ENCODE results near the gene ITPKB. TPM values are rescaled to one million over a fixed set of nuclear protein-coding genes. Genes with fewer than 3 reads are reported as not detected.

Gene ITPKB
- total RNA-seq, 4 donors from 2014 or later: 29.7 to 117 (median 44.9) TPM

- no peak overlapping the region for H3K4me3 ChIP-seq
- H3K36me3 ChIP-seq: no peaks in the 10 kb centered on the region
- DNase-seq: no peak
- intact Hi-C loops (cut with DNase I; ENCODE audit: low total_unique reads): no loop called here
- TF ChIP-seq, protein P1, sequence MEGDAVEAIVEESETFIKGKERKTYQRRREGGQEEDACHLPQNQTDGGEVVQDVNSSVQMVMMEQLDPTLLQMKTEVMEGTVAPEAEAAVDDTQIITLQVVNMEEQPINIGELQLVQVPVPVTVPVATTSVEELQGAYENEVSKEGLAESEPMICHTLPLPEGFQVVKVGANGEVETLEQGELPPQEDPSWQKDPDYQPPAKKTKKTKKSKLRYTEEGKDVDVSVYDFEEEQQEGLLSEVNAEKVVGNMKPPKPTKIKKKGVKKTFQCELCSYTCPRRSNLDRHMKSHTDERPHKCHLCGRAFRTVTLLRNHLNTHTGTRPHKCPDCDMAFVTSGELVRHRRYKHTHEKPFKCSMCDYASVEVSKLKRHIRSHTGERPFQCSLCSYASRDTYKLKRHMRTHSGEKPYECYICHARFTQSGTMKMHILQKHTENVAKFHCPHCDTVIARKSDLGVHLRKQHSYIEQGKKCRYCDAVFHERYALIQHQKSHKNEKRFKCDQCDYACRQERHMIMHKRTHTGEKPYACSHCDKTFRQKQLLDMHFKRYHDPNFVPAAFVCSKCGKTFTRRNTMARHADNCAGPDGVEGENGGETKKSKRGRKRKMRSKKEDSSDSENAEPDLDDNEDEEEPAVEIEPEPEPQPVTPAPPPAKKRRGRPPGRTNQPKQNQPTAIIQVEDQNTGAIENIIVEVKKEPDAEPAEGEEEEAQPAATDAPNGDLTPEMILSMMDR (IDR thresholded peaks at IDR 0.05): no peak
- TF ChIP-seq POLR2A (IDR thresholded peaks at IDR 0.05): no peak
- H3K4me1 ChIP-seq: no peaks in the 10 kb centered on the region
- no peaks in the 10 kb centered on the region for H3K9me3 ChIP-seq
- H3K27ac ChIP-seq: no peak overlapping the region
- H3K27me3 ChIP-seq: no peaks in the 10 kb centered on the region
Measured at GRCh38 chr1:226586650-226587422, 152.2 kb downstream of the ITPKB start.

GRCh38 chr1:226586116-226586515, 153.0 kb downstream of the ITPKB start:
- TF ChIP-seq POLR2A (IDR thresholded peaks at IDR 0.05): no peak
- TF ChIP-seq, protein P1 (IDR thresholded peaks at IDR 0.05): no peak
- intact Hi-C loops (cut with DNase I; ENCODE audit: low total_unique reads): no loop called here

GRCh38 chr1:226584164-226584563, 154.9 kb downstream of the ITPKB start:
- Histone ChIP-seq H3K27ac (no peak overlapping the region), H3K36me3 (no peaks in the 10 kb centered on the region), H3K4me3 (no peak overlapping the region), H3K9me3 (no peaks in the 10 kb centered on the region), H3K4me1 (no peaks in the 10 kb centered on the region), H3K27me3 (no peaks in the 10 kb centered on the region)
- TF ChIP-seq POLR2A (IDR thresholded peaks at IDR 0.05): no peak
- TF ChIP-seq, protein P1 (IDR thresholded peaks at IDR 0.05): no peak
- DNase-seq: no peak
- intact Hi-C loops (cut with DNase I; ENCODE audit: low total_unique reads): no loop called here

More at GRCh38 chr1:226586116-226586515, 153.0 kb downstream of the ITPKB start:
- no peak overlapping the region for H3K27ac ChIP-seq
- no peaks in the 10 kb centered on the region for H3K27me3 ChIP-seq
- no peak overlapping the region for H3K4me3 ChIP-seq
- no peaks in the 10 kb centered on the region for H3K36me3 ChIP-seq
- H3K4me1 ChIP-seq: no peaks in the 10 kb centered on the region
- no peak for DNase-seq
- no peaks in the 10 kb centered on the region for H3K9me3 ChIP-seq

DNA sequence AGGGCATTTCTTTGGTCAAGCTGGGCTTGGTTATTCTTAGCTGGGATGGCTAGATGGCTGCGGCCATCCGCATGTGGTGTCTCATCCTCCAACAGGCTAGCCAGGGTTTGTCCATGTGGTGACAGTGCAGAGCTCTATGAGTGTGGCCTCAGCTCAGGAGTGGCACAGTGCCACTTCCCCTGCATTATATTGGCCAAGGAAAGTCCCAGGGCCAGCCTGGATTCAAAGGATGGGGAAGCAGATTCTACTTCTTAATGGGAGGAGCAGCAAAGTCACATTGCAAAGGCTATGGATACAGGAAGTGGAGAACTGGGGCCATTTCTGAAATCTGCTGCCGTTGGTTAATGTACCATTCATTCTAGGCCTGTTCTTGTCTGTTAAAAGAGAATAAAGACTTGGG, 156.1 kb downstream of the ITPKB start:
- Histone ChIP-seq H3K27ac (no peak overlapping the region), H3K4me3 (no peak overlapping the region), H3K4me1 (no peaks in the 10 kb centered on the region), H3K9me3 (no peaks in the 10 kb centered on the region), H3K36me3 (no peaks in the 10 kb centered on the region), H3K27me3 (no peaks in the 10 kb centered on the region)
- TF ChIP-seq, protein P1 (IDR thresholded peaks at IDR 0.05): no peak
- TF ChIP-seq POLR2A (IDR thresholded peaks at IDR 0.05): no peak
- no peak for DNase-seq
- intact Hi-C loops (cut with DNase I; ENCODE audit: low total_unique reads): no loop called here

Small RNA genes lying within 50 kb of the gene (small RNA-seq; reads per million reads assigned to genes)
- gene RPS27P5: not detected

Other genes starting within 250 kb of the ITPKB start
- 1 to 10 TPM in 3 of 4 donors, under 1 TPM in 1; 0.88 to 9.1 (median 2.2) TPM for gene STUM, start 190.5 kb downstream of the ITPKB start, total RNA-seq
- gene PSEN2, start 131.3 kb upstream of the ITPKB start, total RNA-seq: 10 to 100 TPM; 12.8 to 80.9 (median 31.3) TPM
- 10 to 100 TPM; 22.8 to 41.7 (median 27.7) TPM for gene COQ8A, start 201.0 kb upstream of the ITPKB start, total RNA-seq